HG03571 (cell line): ENCODE data around the gene TTLL12.

Experiments
- ATAC-seq: cut with Tn5 transposase; IDR thresholded peaks from one replicate; pipeline ENCODE4 v1.9.1; 2021; ENCODE audit not compliant: unreplicated experiment

TTLL12 gene

DNA sequence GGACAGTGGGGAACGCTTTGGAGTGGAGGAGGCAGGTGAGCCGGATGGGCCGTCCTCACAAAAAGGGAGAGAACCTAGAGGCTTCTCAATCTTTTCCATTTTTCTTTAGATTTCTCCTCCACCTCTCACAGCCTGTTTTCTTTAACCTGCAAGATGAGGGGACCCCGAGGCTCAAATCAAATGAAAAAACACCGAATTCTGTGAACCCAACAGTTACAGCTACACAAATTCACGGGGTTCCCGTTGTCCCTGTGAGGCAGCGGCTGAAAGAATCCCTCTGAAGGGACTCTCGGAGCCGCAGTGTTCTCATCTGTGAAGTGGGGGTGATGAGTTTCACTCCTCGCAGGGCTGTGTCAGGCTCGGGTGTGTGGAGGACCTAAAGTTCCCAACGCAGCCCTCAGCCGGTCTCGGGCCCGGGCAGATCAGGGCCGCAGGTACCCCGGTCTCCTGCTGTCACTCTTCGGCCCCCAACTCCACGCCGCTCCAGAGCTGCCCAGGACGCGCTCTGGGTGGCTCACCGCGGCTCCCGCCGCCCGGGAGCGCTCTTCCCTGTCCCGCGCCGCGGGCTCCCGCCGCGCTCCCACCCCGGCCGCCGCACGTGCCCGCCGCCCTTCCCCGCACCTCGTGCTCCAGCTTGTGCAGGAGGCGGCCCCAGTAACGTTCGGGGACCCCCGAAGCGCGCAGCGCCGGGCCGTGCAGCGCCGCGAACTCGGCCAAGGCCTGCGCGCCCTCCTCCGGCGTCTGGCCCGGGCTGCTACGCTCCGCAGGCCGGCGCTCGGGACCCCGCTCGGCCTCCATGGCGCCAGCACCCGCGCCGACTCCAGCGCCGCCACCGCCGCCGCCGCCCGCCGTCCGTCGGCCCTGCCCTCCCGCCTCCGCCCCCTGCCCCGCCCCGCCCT is at the start of gene TTLL12:
Gene TTLL12 (minus strand): TSS at position 863 of the 899 bp plus-strand sequence. CDS start 65 bp downstream, at position 798.
- peak; percentile 40 for ATAC-seq

DNA sequence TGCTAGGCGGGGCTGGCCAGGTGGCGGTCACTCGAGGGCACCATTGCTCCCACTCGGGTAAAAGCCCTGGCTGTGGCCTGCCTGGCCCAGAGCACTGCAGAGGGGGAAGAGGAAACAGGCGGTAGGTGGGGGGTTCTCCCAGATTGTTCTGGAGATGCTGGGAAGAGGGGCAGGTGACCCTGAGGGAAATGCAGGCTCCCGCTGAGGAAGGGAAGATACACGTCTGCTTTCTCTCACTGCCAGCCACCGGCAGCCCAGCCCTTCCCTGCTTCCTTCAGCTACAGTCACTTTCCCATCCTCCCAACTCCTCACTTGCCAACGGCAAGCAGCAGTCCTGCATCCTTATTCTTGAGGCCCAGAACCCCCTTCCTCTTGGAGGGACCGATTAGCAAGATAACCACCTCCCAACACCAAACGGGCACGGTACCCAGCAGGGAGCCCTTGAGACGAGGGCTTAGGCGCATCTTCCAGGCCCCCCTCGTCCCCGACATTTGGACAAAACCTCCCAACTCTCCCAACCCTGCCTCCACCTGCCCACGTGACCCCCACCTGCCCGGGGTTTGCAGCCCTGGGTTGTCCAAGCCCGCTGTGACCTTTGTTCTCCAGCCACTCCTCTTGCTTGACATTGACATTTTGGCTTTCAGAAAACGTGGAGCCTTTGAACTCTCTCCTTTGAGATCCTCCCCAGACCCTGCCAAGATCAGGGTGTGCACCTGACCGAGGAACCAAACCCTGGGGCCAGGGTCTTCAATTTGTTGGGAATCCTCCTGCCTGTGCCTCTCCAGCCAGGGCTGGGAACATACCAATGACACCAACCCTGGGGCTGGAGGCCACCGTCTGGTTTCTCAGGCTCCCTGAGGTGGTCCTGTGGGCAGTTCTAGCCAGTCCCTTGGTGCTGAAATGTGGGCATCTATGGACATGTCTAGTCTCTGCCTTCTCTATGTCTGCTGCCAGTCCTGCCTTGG is 48.8 kb upstream of the TTLL12 start:
- no peak for ATAC-seq

DNA sequence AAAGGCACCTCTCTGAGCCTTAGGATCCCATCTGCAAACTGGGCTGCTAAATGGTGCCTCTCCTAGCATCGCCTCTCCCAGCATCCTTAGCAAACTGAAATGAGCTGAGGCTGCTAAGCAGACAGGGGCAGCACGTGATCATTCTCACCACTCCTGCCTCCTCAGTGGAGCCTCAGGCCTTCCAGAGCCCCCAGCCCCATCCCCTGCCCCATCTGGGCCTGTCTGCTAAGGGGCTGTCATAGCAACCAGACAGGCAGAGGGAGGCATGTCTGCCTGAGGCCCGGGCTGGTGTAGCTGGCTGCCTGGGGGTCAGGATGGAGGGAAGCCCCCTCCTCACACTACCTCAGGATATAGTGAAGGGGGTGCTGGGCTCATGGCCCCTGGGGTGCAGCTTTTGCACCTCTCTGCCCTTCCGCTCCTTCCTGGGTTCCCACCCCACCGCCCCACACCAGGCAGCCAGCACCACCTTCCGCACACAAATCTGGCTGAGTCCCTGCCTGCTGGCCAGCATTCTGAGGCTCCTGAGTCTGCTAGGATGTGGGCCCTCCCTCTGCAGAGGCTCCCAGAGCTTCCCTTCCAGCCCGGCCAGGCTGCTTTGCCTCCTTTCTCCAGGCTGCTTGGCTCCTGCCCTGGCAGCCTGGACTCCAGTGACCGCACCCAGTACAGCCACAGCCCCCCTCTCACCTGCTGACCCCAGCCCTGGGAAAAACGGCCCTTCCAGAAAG is 47.5 kb upstream of the TTLL12 start:
- no peak for ATAC-seq

DNA sequence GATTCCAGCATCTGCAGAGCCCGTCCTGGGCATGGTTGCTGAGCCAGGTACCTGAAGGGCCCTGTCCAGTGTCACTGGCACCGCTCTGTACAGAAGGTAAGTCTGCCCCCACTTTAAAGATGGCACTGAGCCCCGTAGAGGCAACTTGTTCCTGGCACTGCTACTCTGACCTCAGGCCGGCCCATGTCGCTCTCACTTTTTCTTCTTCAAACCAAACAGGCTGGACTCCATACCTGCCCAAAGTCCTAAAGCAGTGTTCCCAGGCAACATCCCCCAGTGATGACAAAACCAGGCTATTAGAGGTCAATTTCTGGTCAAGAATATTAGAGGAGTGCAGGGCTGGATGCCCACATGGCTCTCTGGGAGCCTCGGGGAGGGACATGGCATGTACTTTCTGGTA is 46.6 kb upstream of the TTLL12 start:
- ATAC-seq, result no peak

DNA sequence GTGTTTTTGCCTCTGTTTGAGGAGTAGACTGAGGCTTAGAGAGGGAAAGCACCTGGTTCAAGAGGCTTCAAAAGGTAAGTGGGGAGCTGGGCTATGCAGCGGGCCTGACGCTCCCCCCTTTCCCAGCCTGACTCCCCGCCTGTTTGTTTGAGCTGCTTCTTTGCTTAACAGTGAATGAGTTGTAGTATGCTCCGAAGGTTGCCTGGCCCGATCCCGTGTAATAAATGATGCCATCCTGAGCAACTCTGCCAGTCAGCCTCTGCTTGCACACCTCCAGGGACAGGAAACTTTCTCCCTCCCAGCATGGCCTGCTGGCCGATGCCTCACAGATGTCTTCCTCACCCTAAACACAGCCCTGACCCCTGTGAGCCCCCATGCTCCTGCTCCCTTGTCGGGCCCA is 45.5 kb upstream of the TTLL12 start:
- ATAC-seq, result no peak

DNA sequence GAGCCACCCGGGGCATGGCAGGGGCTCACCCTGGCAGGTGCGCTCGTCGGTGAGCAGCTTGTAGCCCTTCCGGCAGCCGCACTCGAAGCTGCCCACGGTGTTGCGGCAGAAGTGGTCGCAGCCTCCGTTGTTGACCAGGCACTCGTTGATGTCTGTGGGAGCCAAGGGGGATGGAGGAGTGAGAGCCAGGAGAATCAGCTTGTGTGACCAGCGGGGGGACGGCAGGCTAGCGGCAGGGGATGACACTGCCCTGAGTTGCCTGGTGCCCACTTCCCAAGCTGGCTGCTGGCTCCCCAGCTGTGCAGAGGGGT is 44.7 kb upstream of the TTLL12 start:
- no peak for ATAC-seq

DNA sequence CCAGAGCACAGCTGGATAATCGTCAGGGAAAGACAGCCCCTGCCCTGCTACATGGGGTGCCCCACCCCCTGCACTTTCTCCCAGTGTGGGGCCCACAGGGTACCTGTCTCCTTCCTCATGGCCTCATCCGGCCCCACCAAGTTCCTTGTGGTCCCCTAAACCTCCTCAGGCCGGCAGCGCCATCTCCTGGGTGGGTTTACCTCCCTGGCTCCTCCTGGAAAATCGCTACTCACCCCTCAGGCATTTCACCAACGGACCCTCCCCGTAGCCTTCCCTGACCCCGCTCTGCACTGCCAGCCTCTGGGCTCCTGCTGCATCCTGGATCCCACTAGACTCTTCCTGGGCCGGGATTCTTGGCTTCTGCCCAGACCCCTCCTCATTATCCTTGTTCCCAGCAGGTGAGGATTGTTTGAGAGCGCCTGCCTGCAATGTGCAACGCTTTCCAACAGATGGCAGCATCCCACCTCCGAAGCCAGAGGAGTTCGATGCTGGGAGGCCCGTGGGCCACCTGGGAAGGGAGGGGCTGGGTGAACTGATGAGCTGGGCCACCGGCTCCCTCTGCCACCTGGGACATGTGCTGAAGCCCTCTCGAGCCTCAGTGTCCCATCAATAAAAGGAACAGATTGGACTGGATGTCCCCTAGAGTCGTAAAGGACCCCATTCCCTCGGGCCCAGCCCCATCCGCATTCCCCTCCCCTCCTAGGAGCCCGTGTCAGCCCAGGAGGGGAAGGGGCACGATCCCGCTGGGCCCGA is 44.2 kb upstream of the TTLL12 start:
- ATAC-seq, result no peak

DNA sequence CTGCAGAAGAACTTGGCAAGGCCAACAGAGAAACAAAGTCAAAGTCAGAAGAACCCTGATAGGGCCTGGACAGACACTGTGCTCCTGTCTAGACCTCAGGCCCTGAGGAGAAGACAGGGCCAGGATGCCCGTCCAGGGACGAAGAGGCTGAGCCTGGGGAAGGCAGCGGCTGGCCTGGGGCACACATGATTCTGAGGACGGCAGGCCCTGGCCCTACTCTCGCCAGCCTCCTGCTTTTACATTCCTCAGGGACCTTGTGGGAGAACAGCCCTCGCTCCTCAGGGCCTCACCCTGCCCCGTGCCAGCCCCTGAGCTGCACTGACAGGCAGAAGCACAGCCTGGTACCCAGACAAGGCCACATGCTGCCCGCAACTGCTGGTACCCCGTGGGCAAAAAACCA is 43.6 kb upstream of the TTLL12 start:
- no peak for ATAC-seq

DNA sequence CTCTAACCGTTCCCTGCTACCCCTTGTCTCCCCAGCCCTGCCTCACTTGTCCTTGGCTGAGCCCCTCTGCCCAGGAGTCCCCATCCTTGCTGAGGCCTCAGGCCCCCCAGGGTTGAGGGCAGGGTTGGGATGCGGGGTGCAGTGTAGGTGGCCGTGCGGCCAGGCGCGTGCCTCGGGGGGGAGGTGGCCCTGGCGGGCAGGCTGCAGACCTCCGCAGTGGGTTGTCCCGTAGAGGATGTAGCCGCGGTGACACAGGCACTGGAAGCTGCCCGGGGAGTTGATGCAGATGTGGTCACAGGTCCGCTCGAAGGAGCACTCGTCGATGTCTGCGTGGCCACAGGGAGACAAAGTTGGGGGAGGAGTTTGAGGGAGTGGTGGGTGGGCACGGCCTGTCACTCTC is 41.9 kb upstream of the TTLL12 start:
- no peak for ATAC-seq

DNA sequence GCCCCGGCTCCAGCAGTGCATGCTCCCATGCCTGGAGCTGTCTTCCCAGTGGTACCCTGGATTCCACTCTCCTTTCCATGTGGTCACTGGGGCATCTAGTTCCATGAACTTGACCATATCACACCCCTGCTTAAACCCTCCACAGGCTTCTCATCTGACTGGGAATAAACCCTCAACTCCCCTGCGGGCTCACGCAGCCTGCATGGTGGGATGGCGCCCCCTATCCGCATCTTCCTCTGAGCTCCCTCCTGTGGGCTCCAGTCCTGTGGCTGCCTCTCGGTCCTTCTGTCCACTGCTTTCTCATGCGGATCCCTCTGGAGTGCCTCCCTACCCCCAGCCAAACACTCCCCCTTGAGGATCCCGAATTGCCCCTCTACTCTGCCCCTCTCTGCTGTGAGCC is 41.4 kb upstream of the TTLL12 start:
- no peak for ATAC-seq

DNA sequence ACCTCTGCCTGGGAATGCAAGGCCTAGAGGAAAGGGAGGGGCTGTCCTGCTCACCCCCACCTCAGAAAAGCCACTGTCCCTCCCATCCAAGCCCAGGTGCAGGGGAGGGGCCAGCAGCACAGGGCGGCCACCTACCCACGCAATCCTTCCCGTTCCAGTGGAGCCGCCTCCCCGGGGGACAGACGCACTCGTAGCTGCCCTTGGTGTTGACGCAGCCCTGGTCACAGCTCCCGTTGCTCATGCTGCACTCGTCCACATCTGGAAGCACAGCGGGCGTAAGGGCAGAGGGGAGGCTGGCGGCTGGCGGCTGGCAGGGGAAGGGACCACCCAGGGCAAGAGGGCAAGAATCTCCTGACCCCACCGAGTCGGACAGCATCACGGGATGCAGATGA is 40.3 kb upstream of the TTLL12 start:
- ATAC-seq, result no peak

DNA sequence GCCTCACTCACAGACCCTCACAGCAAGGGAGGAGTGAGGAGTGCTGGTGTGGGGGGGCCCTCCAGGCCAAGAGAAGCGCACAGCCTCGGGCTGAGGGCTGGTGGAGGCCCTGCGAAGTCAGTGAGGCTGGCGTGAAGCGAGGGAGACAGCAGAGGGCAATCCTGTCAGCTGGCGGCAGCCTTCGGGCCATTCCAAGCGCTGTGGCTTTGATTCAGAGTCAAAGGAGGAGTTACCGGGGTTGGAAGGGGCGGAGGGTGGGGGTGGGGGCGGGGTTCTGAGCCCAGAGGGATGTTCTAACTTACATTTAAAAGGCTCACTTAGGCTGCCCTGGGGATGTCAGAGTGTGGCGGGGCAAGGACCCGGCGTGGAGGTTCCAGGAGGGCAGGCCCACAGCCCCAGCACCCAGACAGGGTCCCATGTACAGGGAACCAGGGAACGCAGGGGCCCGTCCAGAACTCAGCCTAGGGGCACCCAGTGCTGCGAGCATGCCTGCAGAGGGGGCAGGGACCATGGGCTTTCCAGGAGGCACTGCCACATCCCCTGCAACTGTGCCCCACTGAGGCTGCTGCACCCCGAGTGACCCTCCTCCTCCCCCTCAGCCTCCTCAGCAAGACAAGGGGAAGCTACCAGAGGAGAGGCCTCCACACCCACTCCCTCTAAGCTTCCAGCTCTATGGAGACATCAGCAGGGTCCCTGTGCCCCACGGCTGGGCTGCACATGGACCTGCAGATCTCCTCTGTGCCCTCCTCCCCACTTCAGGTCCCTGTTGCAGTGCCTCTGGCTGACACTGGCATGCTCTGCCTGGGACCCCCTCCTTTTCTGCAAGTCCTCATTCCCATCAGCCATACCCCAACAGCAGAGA is 39.7 kb upstream of the TTLL12 start:
- no peak for ATAC-seq

DNA sequence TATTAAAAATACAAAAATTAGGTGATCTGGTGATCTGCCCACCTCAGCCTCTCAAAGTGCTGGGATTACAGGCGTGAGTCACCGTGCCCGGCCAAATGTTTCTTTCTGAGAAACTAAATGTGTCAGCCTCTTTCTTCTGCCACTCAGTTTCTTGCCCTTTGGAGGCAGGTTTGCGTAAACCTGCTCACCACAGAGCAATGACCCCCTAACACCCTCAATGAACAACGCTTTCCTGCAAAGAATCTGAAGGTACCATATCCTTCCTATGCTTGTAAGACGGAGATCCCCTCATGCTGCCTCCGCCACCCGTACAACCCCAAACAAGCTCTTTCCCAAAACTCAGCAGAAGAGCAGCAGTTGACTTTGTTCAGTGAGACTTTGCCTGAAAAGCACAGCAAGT is 38.7 kb upstream of the TTLL12 start:
- ATAC-seq, result no peak

DNA sequence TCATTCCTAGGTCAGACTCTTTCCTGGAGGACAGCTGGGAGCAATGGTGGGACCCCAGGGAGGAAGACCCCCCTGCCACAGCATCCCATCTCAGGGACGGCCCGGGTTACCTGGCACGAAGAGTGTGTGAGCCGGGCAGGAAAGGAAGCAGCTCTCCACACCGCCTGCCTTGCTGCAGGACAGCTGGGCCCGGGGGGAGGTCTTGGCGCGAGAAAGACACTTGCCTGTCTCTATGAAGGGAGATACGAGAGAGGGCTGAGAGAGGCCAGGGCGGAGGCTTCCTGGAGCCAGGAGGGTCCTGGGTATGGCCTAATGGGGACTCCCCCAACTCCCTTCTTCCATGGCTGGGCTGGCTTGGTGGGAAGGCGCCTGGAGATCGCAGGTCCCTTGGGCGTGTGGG is 36.1 kb upstream of the TTLL12 start:
- no peak for ATAC-seq

DNA sequence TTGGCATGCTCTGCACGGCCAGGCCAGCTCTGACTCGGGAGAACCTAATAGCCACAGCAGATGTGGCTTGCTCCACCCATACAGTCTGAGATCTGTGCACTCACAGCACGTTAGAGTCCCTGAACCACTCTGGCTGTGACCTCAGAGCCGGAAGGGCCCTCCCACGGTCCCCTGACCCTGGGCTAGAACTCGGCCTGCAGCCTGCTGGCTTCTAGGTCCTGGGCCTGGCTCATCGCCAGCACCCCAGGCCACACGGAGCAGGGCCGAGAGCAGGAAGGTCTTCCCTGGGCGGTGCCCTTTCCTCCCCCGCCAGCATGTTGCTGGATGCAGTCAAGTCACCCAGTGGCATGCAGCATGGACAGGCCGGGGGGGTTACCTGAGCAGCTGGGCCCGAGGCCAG is 35.3 kb upstream of the TTLL12 start:
- ATAC-seq, result no peak

DNA sequence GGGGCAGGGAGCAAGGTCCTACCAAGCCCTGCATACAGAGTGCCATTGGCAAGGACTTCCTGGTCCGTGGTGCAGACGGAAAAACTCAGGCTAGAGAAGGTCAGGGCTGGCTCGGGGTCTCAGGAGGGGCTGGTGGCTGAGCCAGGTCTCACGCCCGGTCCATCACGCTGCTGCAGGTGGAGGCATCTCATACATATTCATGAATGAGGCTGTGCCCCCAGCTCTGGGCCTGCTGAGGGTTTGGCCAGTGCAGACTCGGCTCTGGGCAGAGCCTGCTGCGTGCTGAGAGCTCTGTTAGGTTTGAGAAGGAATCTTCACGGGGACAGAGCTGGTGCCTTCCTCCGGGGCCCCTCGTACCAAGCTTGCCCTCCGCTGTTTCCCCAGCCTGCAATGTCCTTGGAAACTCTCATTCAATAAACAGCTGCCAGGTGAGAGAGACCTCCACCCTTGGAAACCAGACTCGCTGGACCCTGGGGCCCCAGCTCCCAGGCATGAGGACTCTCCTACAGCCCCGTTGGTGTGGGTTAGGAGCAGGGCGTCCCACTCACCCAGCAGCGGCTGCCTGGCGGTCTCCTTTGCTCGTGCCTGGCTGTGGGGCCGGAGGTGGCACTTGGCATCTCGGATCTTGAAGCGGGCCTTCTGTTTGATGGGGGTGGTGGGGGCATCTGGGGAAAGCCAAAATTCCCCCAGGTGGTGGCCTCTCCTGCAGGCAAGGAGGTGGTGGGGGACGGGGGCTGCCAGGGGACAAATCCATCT is 33.9 kb upstream of the TTLL12 start:
- ATAC-seq, result no peak

DNA sequence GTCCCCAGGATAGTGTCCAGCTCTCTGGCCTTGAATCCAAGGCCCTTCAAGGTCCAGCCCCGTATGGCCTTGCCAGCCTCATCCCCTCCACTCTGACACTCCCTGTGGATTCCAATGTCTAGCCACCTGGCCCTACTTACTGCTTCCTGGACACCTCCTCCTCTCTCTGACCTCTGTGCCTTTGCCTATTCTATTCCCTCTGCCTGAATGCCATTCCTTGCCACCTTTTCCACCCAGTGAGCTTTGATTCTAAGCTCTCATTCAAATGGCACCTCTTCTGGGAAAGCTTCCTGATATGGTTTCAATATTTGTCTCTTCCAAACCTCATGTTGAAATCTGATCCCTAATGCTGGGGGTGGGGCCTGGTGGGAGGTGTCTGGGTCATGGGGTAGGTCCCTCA is 31.9 kb upstream of the TTLL12 start:
- ATAC-seq, result no peak

DNA sequence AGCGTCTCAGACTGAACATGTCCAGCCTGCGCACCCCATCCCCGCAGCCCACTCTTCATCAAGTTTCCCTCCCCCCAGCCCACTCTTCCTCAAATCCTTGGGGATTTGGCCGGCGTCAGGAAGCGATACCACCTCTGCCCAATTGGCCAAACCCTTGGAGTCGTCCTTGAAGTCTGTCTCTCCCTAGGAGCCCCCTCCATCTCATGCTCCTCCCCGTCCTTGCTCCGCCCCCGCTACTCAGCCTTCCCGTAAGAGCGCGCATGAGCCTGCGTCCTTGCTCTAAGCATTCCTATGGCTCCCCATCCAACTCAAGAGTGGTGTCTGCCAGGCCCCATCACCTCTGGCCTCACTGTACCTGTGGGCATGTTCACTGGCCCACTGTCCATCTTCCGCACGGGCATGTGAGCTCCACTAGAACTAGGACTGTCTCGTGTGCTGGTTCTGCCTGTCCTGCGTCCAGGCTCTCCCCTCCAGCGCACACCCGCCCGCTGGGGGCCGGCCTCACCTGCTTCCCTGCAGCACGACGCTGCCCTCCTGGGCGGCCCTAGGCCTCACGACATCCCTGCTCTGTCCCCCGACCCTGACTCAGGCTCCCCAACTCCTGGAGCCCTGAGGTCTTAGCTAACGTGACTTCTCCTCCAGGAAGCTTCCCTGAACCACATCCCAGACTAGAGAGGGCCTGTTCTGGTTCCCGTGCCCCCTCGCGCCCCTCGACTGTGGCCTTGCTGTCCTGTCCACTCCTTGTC is 30.5 kb upstream of the TTLL12 start:
- no peak for ATAC-seq
